CD4-positive, alpha-beta T cell treated with Interleukin-17A for 4 hours (primary cell): Measurements from ENCODE around the gene CD151.

ENCODE experiments used
- DNase-seq: peaks from one replicate; pipeline ENCODE4 v3.0.0-alpha.2; 2020; ENCODE audit warnings: mixed read lengths

The CD151 gene

DNA sequence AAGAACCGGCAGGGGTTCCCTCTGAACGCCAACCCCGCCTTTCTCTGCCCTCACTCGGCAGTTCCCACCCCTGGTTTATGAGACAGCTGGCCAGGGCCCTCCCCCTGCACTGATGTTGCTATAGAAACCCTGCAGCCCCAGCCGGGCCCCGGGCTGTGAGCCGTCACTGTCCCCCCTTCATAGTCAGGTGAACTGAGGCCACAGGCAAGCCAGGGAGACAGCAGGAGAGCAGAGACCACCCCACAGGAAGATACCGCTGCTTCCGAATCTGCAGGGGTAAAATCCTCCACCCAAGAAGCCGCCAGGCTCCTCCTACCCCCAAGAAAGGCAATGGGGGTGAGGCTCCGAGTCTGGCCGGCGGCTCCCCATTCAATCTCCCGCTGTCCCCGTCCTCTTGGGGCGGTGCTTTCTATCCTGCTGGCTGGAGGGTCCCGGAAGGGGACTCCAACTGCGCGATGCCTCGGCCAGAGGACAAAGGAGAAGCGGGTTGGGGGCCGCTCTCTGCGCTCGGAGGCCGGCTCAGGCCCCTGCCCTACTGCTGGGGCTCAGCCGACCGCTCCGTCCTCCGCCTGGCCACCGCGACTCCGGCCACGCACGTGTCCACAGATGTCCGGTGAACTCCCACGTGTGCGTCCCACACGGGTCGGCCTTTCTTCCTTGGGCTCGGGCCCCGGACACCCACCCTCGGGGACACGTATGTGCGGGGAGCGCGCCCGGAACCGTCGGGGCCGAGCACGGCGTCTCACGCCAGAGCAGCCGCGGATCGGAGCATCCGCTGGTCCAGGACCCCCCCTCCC, 35.3 kb upstream of the CD151 start:
- DNase-seq: peak; percentile 75

DNA sequence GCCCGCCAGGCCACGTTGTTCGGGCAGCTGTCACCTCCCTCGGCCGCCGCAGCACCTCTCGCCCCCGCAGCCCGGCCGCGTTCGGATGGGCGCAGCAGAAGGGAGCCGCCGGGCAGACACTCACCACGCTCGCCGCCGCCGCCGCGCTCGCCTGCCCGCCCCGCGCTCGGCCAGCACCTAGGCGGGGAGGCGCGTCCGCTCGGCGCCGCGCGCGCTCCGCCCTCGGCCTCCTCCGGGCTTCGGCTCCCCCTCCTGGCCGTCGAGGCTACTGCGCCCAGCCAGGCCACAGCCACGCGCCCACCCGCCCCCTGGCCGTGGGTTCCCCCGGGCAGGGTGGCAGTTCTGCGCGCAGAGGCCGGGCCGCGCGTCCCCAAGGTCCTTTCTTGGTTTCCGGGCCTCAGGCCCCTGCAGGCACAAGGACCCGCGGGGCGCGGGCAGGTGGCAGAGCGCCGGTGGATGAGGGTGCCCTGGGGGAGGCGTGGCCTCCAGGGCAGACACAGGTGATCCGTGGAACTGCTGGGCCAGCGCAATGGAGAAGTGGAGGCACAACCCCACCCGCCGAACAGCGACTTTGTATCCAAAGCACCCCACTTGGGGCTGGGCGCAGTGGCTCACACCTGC, 34.5 kb upstream of the CD151 start, which contains the start of gene SLC25A22:
TSS of gene SLC25A22 (minus strand) at position 189 of the 621 bp plus-strand sequence. CDS start 3,275 bp downstream, outside the sequence.
- peak; percentile 86 for DNase-seq

DNA sequence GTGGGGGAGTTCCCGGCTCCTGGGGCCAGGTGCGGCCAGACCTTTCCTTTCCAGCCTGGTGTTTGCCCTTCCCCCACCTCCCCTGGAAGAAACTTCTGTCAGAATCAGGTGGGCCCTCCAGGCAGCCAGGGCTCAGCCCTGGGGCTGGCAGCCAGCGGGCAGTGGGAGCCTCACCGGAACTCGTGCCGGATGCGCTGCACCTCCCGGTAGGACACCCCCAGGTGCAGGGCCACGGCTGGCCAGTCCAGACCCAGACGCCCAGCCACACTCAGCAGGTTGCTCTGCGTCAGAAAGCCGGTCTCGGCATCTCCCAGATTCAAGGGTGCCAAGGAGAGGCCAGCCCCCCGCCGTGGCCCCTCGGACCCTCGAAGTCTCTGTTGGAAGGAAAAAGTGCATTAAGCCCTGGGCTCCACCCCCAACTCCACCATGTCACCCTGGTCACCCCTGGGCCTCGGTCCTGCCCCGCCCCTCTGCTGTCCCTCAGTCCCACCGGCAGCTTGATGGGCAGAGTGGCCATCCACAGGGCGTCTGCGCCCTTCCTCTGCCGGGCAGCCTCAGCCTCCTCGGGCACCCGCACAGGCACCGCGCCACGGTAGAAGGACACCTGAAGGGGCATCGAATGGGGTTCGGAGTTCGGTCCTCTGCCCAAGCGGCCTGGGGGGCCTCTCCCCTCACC, 33.0 kb upstream of the CD151 start:
- no peak for DNase-seq

DNA sequence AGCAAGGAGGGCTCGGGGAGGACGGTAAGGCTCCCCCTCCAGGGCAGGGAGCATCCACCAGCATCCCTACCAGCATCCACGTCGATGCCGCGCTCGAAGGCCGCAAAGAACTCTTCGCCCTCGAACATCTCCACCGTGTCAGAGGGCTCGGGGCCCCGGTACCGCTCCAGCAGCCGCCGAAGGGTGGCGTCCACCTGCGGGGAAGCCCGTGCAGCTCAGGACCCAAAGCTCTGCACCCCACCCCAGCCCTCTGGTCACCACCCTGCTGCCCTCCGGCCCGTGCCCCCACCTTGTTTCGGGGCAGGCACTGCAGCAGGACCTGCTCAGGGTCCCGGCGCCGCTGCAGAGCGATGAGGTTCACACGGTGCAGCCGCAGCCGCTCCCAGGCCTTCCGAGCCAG, 32.3 kb upstream of the CD151 start:
- no peak for DNase-seq

DNA sequence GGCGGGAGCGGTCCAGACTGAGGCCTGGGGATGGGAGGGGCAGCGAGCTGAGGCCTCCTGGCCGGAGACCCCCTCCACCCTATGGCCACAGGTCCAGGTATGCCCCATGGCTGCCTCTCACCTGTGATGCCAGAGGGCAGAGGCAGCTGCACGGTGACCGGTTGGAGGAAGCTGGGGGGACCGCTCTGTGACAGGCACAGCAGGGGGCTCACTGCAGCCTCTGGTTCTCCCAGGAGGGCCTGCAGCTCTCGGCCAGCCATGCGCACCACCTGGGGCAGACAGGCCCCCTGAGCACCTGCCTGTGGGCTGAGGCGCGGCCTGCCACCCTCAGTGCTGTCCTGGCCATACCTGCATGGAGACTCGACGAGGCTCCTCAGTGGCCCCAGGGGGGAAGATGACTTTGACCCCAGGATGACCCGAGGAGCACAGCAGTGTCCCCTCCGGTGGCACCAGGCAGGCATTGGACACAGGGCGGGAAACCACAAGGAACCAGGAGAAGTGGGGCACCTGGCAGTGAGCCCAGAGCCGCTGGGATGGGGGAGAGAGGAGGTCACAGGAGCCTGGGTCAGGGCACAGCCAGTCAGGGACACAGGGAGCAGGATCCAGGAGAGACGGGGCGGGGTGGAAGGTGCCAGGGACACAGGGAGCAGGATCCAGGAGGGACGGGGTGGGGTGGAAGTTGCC, 31.5 kb upstream of the CD151 start:
- no peak for DNase-seq

DNA sequence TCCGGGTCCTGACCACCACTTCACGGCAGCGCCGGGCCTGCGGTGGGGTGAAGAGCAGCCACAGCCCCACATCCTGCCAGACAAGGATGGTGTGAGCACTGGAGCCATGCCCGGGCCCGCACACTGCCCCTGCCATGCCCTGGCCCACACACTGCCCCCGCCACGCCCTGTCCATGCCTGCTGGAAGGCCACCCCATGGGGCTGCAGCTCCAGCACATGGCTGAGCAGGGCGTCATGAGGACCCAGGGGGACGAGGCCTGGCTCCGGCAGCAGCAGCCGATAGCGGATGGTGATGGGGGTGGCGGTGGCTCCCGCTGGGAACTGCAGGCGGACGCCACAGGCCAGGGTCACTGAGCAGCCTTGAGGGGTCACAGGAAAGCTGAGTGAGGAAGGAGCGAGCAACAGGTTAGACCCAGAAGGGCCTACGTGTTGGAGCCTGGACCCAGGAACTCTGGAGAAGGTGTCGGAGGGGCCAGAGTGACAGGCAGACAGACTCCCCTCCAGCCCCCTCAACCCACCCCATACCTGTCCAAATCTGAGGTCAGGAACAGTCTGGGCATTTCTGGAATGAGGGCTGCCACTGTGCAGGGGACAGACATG, 30.6 kb upstream of the CD151 start:
- no peak for DNase-seq

DNA sequence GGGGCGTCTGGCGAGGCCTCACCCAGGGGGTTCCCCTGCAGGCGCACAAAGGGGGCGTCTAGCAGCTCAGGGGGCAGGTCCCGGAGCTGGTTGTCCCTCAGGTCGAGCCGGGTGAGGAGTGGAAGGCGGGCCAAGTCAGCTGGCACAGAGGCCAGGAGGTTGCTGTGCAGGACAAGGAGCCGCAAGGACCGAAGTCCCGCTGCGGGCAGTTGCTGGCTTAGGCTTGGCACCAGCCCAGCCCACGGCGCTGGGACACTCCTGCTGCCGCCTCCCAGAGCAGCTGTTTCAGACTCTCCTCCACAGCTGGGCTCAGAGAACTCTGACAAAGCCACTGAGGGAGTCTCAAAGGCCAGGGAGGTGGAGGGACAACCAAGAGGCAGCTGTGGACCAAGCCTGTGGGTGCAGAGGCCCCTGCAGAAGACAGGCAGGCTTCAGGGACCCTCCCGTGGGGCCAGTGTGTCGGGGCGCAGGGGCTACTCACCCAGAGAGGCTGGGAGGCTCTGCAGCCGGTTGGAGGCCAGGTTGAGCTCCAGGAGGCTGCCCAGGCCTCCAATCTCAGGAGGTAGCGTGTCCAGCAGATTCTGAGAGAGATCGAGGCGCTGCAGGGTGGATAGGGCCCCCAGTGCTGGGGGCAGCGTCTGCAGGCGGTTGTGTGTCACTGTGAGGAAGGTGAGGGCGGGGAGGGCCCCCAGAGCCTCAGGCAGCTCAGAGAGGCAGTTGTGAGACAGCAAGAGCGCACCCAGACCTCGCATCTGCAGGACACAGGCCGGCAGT, 29.9 kb upstream of the CD151 start:
- DNase-seq: no peak

DNA sequence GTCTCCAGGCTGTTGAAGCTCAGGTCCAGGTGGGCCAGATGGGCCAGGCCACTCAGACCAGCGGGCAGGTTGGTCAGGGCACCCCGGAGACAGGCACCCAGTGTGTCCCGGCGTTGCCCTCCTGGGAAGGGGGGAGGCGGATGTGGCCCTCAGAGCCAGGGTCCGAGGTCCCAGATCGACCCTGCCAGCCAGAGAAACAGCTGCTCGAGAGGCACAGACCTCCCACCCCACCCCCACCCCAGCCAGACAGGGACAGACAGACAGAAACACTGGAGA, 29.3 kb upstream of the CD151 start:
- DNase-seq: no peak

DNA sequence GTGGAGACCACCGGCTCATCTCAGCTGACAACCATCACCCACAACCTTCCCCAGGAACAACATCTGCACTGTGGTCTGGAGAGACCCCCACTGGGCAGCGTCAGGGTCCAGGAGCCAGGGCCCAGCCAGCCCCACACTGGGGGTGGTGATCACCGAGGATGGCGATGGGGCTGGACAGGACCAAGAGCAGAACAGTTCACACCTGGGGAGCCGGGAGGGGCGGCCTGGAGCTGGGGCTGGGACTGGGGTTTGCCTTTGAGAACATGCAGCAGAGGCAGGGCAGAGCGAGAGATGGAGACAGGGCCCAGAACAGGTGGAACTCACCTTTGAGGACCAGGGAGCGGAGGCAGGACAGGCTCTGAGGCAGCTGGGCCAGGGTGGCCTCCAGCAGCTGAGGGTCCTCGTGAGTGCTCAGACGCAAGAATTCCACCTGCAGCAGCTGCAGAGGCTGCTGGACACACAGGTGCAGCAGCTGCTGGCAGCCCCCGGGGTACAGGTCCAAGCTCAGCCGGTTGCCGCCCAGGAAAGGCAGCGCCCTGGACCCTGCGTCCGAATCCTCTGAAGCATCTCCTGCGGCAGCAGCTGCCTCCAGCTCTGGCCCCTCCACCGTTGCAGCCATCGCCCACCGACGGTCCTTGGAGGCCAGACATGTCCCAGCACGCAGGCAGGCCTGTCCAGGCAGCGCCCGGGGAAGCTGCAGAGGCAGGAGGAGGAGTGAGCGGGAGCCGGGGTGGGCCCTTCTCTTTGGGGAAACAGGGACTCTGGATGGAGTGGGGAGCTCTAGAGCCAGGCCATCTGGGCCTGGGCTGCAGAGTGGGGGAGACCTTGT, 28.8 kb upstream of the CD151 start:
- no peak for DNase-seq

DNA sequence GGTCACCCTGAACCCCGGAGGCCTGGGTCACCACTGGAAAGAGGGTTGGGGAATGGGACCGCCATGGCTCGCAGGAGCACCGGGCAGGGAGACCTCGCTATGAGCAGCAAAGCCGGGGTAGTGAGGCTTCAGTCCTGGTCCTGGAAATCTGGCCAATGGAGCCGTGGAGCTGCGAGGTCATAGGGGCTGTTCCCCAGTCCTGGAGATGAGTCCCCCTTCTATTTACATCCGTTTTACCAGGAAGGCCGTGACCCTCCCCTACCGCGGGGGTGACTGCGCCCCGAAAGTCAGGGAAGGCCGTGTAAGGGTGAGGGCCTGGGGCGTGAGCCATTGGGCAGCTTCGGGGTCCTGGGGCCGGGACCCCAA, 28.2 kb upstream of the CD151 start:
- DNase-seq: no peak

DNA sequence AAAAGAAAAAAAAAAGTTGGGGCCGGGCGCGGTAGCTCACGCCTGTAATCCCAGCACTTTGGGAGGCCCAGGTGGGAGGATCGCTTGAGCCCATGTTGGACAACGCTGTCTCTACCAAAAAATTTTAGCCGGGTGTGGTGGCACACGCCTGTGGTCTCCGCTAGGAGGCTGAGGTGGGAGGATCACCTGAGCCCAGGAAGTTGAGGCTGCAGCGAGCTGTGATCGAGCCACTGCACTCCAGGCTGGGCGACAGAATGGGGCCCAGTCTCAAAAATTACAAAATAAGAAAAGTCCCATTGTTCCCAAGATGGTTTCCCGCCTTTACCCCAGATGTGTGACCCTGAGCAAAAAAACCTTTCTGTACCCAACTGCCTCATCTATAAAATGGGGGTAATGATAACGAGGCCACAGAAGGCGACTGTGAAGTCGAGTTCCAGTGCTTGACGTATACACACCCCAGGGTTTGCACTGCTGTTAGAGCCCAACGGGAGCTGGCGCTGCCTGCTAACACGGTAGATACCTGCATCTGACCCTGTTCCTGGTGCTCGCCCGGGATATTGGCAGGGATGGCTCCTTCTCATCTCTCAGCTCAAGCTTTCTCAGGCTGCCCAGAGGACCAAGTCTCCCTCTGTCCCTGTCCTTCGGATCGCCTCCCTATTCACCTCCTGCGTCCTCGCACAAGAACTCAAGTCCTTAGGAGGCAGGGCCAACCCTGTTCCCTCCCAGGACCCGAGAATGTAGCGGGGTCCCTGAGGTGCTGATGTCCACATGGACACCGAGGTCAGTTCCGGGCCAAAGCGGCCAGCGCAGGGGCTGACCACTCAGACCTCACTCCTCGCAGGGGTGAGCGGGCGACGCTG, 24.1 kb upstream of the CD151 start:
- DNase-seq: peak; percentile 32

DNA sequence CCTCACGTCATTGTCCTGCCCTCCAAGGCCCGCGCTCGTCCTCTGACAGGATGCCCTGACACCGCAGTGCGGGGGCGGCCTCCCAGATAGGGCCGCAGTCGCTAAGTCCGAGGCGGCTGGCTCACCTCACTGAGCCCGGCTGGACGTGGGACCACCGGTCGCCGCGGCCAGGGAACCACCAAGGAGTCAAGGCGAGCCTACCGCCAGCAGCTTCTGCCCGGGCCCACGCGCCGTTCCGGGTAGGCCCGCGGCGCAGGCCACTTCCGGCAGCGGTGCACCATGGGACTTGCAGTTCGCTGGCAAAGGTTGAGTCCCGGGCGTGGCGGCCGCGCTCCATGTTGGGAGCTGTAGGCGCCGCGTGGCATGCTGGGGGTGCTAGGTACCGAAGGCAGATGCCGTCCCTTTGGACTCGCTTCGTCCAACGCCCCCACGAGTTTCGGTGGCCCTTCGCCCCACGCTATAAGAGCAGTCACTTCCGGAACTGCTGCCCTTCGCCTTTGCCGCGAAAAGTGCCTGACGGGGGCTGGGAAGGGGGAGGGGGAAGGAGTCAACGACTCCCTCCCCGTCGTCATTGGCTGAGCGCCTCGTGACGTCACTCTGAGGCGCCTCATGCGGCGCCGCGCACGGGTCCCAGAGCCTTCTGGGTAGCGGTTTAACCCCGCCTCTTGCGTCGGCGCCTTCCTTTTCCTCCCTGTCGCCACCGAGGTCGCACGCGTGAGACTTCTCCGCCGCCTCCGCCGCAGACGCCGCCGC, 23.3 kb upstream of the CD151 start, which contains the start of gene RPLP2:
TSS of gene RPLP2 (plus strand) at position 681 of the 753 bp plus-strand sequence. CDS start 268 bp downstream, outside the sequence.
- peak; percentile 97 for DNase-seq

DNA sequence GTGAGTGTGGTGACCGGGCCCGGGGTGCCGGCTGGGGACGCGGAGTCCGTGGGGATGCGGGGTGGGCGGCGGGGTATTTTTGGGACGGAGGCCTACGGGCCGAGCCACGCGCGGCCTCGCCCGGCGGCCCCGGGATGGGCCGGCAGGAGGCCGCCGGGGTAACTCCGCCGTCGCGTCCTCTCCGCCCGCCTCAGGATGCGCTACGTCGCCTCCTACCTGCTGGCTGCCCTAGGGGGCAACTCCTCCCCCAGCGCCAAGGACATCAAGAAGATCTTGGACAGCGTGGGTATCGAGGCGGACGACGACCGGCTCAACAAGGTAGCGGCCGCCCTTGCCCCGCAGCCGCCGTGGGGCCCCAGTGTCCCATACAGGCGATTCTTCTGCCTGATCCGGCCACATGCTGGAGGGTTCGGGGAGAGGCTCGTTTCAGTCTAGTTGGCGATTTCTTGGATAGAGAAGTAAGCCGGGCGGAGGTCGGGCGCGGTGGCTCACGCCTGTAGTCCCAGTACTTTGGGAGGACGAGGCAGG, 22.6 kb upstream of the CD151 start:
- DNase-seq: no peak

DNA sequence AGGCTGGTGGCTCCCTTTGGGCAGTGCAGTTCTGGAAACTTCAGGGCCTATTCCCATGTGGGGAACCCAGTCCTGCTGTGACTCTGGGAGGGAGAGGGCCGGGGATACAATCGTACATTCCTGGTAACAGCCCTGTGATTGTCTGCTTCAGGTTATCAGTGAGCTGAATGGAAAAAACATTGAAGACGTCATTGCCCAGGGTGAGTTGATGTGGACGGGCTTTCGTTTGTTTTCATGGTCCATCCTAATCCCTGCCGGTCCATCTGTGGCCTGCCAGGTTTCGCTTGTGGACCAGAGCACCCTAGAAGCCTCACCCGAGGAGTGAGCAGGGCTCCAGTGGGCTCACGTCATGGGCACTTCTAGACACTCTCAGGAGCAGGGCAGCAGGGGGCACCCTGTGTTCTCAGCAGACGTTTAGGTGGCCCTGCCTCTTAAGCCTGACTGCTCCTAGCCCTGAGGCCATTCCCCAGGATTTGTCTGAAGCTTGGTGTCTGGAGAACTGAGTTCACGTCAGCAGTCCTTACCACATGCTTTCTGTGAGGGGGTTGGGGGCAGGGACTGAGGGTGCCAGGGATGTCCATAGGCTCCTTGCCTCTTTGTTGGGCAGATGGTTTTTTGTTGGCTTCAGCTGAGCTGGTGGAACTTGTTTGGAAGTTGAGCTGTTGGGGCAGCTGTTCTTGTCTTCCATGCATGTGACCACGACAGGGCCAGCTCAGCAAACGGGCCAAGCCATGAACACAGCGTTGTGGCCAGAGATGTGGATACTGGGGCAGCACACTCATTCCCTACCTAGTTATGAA, 21.1 kb upstream of the CD151 start:
- no peak for DNase-seq

DNA sequence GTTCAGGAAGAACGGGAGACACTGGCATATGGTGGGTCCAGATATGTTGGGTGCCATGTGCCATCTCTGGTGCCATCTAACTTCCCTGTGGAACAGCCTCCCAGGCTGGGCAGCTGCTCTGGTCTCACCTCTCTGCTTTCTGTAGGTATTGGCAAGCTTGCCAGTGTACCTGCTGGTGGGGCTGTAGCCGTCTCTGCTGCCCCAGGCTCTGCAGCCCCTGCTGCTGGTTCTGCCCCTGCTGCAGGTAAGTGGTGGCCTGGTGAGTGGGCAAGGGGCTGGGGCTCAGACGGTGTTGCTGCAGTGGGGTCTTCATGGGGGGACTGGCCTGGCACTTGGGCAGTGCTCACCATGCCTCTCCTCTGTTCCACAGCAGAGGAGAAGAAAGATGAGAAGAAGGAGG, 20.4 kb upstream of the CD151 start:
- DNase-seq: no peak

DNA sequence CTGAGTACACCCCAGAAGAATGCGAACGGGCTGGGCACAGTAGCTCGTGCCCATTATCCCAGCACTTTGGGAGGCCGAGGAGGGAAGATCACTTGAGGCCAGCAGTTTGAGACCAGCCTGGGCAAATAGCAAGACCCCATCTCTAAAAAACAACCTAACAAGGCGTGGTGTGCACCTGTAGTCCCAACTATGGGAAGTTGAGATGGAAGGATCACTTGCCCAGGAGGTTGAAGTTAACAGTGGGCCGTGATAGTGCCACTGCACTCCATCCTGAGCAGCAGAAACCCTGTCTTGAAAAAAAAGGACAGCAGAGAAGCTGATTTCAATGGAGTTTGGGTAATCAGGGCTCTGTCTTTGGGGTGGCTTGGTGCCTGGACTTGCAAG, 19.7 kb upstream of the CD151 start:
- no peak for DNase-seq

DNA sequence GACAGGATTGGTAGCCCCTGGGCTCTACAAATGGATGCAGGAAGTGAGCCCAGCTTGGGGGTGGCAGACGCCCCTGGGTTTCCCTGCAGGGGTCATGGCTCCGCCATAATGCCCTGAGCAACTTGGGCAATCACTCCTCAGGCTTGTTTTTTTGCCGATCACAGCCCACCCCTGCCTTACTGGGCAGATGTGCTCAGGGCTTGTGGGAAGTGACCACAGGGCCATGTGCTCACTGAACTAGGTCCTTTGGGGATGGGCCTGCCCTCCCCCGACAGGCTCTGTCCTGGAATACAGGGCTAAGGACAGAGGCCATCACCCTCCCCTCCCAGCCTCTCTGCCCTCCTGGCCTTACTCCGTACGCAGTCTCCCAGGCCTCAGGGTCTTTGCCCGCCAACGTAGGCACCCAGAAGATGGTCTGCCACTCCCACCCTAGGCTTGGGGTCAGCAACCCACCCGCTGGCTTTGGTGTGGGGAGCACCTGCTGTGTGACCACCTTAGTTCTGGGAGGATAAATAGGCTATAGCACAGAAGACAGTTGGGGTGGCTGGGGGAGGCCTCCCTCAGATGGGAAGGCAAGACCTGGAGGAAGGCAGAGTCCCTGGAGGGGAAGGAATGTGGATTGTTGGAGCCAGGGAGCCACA, 19.2 kb upstream of the CD151 start:
- no peak for DNase-seq
